Right lobe of liver (tissue), 4 donors: ENCODE data around the gene UBAP1L.

Experiments used
- POLR2A ChIP-seq: fragments of 450-650 bp; IDR thresholded peaks from one replicate; pipeline ENCODE4 v1.6.1; 2017; ENCODE audit warnings: antibody characterized with exemption, mild to moderate bottlenecking
- TF ChIP-seq, protein P1 (sequence below), 4 donors: fragments of 200-600 bp in 3 of 4; fragments of 450-650 bp in 1 of 4; IDR thresholded peaks; one replicate each; pipeline versions ENCODE4 v1.5.1 to v1.8.0; 2016 to 2022; ENCODE audit warnings: antibody characterized with exemption in 4 of 4, mild to moderate bottlenecking in 2 of 4
- donor health status: DM: no; HTN: no; CAD: no.
- donor health status: DM: no; HTN: no; CAD: no.
- donor health status: DM: no; HTN: yes; CAD: no.

DNA sequence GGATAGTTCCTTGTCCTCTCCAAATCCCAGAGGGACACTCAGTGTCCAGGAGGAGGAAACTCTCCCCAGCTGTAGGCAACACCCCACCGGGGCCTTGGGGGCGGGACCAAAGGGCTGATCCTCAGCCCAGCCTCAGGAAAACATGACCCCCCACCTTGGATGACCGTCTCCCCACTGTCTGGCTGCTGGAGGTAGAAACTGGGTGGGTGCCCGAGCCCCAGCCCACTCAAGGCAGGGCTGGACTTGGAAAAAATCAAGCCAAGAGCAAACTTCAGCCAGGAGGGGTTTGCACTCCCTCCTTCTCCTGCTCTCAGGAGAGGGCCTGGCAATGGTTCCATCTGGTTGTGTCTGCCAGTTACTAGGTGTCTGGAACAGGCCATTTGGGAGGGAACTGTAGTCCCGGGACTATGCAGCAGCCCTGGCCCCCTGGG lies 43.6 kb downstream of the UBAP1L start:
- TF ChIP-seq, protein P1, sequence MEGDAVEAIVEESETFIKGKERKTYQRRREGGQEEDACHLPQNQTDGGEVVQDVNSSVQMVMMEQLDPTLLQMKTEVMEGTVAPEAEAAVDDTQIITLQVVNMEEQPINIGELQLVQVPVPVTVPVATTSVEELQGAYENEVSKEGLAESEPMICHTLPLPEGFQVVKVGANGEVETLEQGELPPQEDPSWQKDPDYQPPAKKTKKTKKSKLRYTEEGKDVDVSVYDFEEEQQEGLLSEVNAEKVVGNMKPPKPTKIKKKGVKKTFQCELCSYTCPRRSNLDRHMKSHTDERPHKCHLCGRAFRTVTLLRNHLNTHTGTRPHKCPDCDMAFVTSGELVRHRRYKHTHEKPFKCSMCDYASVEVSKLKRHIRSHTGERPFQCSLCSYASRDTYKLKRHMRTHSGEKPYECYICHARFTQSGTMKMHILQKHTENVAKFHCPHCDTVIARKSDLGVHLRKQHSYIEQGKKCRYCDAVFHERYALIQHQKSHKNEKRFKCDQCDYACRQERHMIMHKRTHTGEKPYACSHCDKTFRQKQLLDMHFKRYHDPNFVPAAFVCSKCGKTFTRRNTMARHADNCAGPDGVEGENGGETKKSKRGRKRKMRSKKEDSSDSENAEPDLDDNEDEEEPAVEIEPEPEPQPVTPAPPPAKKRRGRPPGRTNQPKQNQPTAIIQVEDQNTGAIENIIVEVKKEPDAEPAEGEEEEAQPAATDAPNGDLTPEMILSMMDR (IDR thresholded peaks at IDR 0.05): no peak
- no peak for TF ChIP-seq POLR2A
